A673 (cell line): ENCODE results near the gene LIN54. TPM values are rescaled to one million over a fixed set of nuclear protein-coding genes. Genes with fewer than 3 reads are reported as not detected.

ENCODE experiments used
- BruUV-seq: library from RNA; stranded (reverse); fragments of 400-500 nt; replicated peaks from 2 replicates; lab custom pipeline; 2021; lab: Mats Ljungman, UMichigan
- CTCF ChIA-PET: fragments of 300-600 bp; sonication (Branson Sonifier 250); formaldehyde crosslinking; loops from one replicate; lab custom pipeline; 2022; ENCODE audit warnings: antibody characterized with exemption; lab: Charles Lee
- POLR2A ChIA-PET: fragments of 300-600 bp; sonication (Branson Sonifier 250); formaldehyde crosslinking; loops from one replicate; lab custom pipeline; 2022; ENCODE audit warnings: antibody characterized with exemption; ENCODE audit not compliant: low non-redundant PET; lab: Charles Lee
- DNase-seq: peaks from one replicate; pipeline ENCODE4 v3.0.0-alpha.2; 2015; ENCODE audit warnings: low spot score
- H3K27ac ChIP-seq: fragments of 200-600 bp; sonication (generic); 2 replicates; pipeline ENCODE4 v1.5.1; 2016; ENCODE audit warnings: mixed run types, low read depth, mild to moderate bottlenecking, mixed read lengths, antibody characterized with exemption, low read length; ENCODE audit not compliant: poor library complexity, severe bottlenecking
- H3K27me3 ChIP-seq: fragments of 200-600 bp; sonication (generic); replicated peaks from 2 replicates; pipeline ENCODE4 v1.6.1; 2017; ENCODE audit warnings: mixed run types, low read depth, mild to moderate bottlenecking, mixed read lengths, antibody characterized with exemption, low read length; ENCODE audit not compliant: insufficient read depth, poor library complexity
- H3K36me3 ChIP-seq: fragments of 200-600 bp; sonication (generic); 2 replicates; pipeline ENCODE4 v1.6.1; 2016; ENCODE audit warnings: mixed run types, mild to moderate bottlenecking, mixed read lengths, antibody characterized with exemption, low read length; ENCODE audit not compliant: insufficient read depth, poor library complexity, severe bottlenecking
- H3K4me1 ChIP-seq: fragments of 200-600 bp; sonication (generic); 2 replicates; pipeline ENCODE4 v1.6.1; 2017; ENCODE audit warnings: mixed run types, mild to moderate bottlenecking, mixed read lengths, antibody characterized with exemption, low read length; ENCODE audit not compliant: insufficient read depth, poor library complexity, severe bottlenecking
- H3K4me3 ChIP-seq: fragments of 200-600 bp; sonication (generic); 2 replicates; pipeline ENCODE4 v1.5.1; 2016; ENCODE audit warnings: low read depth, mixed run types, mild to moderate bottlenecking, mixed read lengths, low read length; ENCODE audit not compliant: poor library complexity, severe bottlenecking
- H3K9me3 ChIP-seq: fragments of 200-600 bp; sonication (generic); 2 replicates; pipeline ENCODE4 v1.6.1; 2016; ENCODE audit warnings: mixed run types, low read depth, mild to moderate bottlenecking, mixed read lengths, antibody characterized with exemption, low read length; ENCODE audit not compliant: poor library complexity, severe bottlenecking
- CTCF ChIP-seq: fragments of 300-800, 200-600 bp; sonication (generic); conservative IDR thresholded peaks from 2 replicates; pipeline ENCODE4 v1.5.1; 2017; ENCODE audit warnings: low read depth, mild to moderate bottlenecking, antibody characterized with exemption, low read length, moderate library complexity, mixed read lengths
- EZH2 ChIP-seq: fragments of 200-600 bp; sonication (generic); IDR thresholded peaks from 2 replicates; pipeline ENCODE4 v1.6.1; 2017; ENCODE audit warnings: borderline replicate concordance, low read depth, mild to moderate bottlenecking, mixed read lengths, antibody characterized with exemption, low read length; ENCODE audit not compliant: poor library complexity, severe bottlenecking
- intact Hi-C: fragments of 100-400 bp; cut with micrococcal nuclease; formaldehyde crosslinking; loops from one replicate; pipeline ENCODE4 v1.10.0; 2022; ENCODE audit not compliant: unreplicated experiment
- total RNA-seq: library from RNA; stranded (reverse); gene quantifications from 2 replicates; pipeline ENCODE4 v1.2.3, GENCODE V29; 2021

LIN54 gene
- total RNA-seq, 1 experiment from 2014 or later, result 16.0 TPM

- CTCF ChIA-PET, result no interaction called here
- no peaks in the 10 kb centered on the region for H3K27me3 ChIP-seq
- H3K4me3 ChIP-seq, result no peak overlapping the region
- DNase-seq, result no peak
- no peak overlapping the region for H3K27ac ChIP-seq
- no peaks in the 10 kb centered on the region for H3K4me1 ChIP-seq
- BruUV-seq, result no TSS peak
- no peaks in the 10 kb centered on the region for H3K36me3 ChIP-seq
- TF ChIP-seq CTCF (no peak), EZH2 (no peak)
- POLR2A ChIA-PET, result no interaction called here
- H3K9me3 ChIP-seq, result no peaks in the 10 kb centered on the region
- intact Hi-C loops, result no loop called here
These were observed 8.3 kb downstream of the LIN54 start for GRCh38 chr4:83002329-83002728.

GRCh38 chr4:82998898-82999297 lies 11.7 kb downstream of the LIN54 start:
- no peaks in the 10 kb centered on the region for H3K36me3 ChIP-seq
- CTCF ChIA-PET, result no interaction called here
- H3K4me1 ChIP-seq, result no peaks in the 10 kb centered on the region
- TF ChIP-seq EZH2, result no peak
- no peak for TF ChIP-seq CTCF
- DNase-seq, result no peak
- intact Hi-C loops, result no loop called here
- no peaks in the 10 kb centered on the region for H3K27me3 ChIP-seq
- no peak overlapping the region for H3K4me3 ChIP-seq
- POLR2A ChIA-PET, result no interaction called here
- no peaks in the 10 kb centered on the region for H3K9me3 ChIP-seq
- no peak overlapping the region for H3K27ac ChIP-seq
- BruUV-seq, result no TSS peak

- H3K36me3 ChIP-seq, result no peaks in the 10 kb centered on the region
- H3K9me3 ChIP-seq, result no peaks in the 10 kb centered on the region
- H3K4me1 ChIP-seq, result no peaks in the 10 kb centered on the region
- ChIA-PET POLR2A (no interaction called here), CTCF (no interaction called here)
- H3K27ac ChIP-seq, result no peak overlapping the region
- DNase-seq, result no peak
- H3K4me3 ChIP-seq, result no peak overlapping the region
- intact Hi-C loops, result no loop called here
- no peaks in the 10 kb centered on the region for H3K27me3 ChIP-seq
- BruUV-seq, result no TSS peak
- TF ChIP-seq EZH2 (no peak), CTCF (no peak)
These were observed 15.8 kb downstream of the LIN54 start for GRCh38 chr4:82994834-82995233.
